KOPT-K1 (cell line): ENCODE data around the gene DGAT2.

Experiments
- H3K27ac ChIP-seq: fragments of 200-600 bp; sonication (generic); 2 replicates; pipeline ENCODE4 v1.5.1; 2016; ENCODE audit warnings: antibody characterized with exemption, mild to moderate bottlenecking, low read depth, low read length; ENCODE audit not compliant: poor library complexity, severe bottlenecking
- H3K36me3 ChIP-seq: fragments of 200-600 bp; sonication (generic); 2 replicates; pipeline ENCODE4 v1.5.1; 2017; ENCODE audit warnings: antibody characterized with exemption, mild to moderate bottlenecking, low read length, moderate library complexity; ENCODE audit not compliant: insufficient read depth
- H3K9me3 ChIP-seq: fragments of 200-600 bp; sonication (generic); 2 replicates; pipeline ENCODE4 v1.5.1; 2017; ENCODE audit warnings: antibody characterized with exemption, low read length, mild to moderate bottlenecking; ENCODE audit not compliant: insufficient read depth, poor library complexity, severe bottlenecking

The DGAT2 gene

DNA sequence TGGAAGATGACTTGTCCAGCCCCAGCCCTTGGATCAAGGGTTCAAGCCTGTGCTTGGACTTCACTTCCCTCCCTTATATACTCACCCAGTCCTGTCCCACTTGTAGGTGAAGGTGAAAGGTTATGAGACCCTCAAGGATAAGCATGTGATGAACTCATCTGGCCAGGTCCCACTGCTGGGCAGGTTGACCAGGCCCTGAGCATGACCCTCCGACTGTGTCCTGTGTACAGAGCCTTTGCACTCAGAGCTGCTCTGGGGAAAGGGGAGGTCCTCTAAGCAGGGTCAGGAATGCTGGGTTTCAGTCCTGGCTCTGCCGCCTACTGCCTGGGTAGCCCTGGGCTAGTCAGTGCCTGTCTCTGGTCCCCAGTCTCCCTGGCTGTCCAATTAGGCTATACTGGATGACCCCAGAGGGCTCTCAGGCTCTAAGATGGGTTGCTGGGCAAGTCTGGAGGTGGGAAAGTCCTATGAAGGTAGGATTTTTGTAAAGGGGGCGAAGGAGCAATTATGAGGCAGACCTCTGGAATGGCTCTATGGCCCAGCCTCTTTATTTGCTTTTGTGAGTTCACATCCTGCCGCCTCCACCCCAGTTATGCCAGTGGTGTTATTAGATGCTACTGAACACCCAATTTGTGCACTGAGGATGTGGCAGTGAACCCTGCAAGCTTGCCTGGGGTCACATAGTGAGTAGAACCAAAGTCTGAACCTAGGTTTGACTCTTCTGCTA, 14.1 kb downstream of the DGAT2 start:
- no peaks in the 10 kb centered on the region for H3K36me3 ChIP-seq
- H3K9me3 ChIP-seq: no peaks in the 10 kb centered on the region
- H3K27ac ChIP-seq: peak overlapping the region; percentile 26

DNA sequence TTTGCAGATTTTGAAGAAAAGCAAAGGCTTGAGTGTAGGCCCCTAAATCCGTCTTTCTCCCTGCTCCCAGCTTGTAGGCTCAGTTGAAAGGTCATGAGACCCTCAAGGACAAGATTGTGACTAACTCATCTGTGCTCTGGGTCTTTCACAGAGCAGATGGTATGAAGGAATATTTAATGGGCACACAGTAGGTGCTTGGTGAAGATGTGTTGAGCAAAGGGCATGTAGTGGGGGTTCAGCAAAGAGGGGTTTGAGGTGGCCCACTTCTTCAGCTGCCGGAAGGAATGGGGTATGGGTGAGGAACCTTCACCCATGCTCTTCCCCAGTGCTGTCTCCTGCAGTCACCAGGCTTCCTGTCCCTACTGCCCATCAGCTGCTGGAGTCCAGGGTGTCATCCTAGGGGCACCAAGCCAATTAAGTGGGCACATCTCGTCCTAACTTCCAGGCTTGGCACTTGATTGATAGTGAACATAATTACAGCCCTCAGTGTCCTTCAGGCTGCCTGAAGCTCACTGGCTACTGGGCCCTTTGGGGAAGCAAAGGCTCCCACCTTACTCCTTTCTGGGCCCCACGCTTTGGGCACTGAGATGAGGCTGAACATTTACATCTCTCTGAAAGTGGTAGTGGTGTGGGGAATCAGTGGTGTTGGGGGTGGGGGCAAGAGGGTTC, 15.0 kb downstream of the DGAT2 start:
- Histone ChIP-seq H3K27ac (peak overlapping the region; percentile 26), H3K9me3 (no peaks in the 10 kb centered on the region), H3K36me3 (no peaks in the 10 kb centered on the region)

- Histone ChIP-seq H3K27ac (no peak overlapping the region), H3K36me3 (no peaks in the 10 kb centered on the region), H3K9me3 (no peaks in the 10 kb centered on the region)
These were observed 15.5 kb downstream of the DGAT2 start for GRCh38 chr11:75784085-75784478.

GRCh38 chr11:75784506-75784905, 15.9 kb downstream of the DGAT2 start:
- no peaks in the 10 kb centered on the region for H3K9me3 ChIP-seq
- no peaks in the 10 kb centered on the region for H3K36me3 ChIP-seq

GRCh38 chr11:75785187-75785586, 16.6 kb downstream of the DGAT2 start:
- Histone ChIP-seq H3K9me3 (no peaks in the 10 kb centered on the region), H3K27ac (no peak overlapping the region), H3K36me3 (no peaks in the 10 kb centered on the region)

More at GRCh38 chr11:75784506-75784905, 15.9 kb downstream of the DGAT2 start:
- H3K27ac ChIP-seq: no peak overlapping the region

DNA sequence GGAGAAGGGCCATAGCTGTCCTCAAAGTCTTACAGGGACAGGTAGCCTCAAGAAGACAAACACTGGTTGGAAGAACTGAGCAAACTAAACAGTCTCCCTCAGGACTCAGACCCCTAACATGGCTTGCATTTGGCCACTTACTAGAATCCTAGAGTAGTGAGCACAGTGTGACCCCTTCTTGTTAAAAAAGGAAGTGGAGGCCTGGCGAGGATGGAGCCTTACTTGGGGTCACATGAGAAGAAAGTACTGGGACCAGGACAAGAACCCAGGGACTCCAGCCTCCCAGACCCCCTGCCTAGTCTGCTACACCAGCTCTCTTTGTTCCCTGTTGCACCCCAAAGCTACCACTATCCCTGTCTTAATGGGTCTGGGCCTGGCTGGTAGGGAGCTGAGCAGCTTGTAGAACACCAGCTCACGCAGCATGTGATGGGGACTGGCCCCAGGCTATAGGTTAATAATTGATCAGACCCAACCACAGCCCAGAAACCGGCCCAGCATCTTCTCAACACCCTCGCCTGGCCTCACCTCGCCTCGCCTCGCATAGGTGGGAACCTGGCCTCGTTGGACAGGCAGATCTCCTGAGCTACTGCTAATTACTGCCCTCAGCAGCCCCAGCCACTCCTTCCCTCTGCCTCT, 17.6 kb downstream of the DGAT2 start:
- H3K36me3 ChIP-seq: no peaks in the 10 kb centered on the region
- no peak overlapping the region for H3K27ac ChIP-seq
- no peaks in the 10 kb centered on the region for H3K9me3 ChIP-seq

DNA sequence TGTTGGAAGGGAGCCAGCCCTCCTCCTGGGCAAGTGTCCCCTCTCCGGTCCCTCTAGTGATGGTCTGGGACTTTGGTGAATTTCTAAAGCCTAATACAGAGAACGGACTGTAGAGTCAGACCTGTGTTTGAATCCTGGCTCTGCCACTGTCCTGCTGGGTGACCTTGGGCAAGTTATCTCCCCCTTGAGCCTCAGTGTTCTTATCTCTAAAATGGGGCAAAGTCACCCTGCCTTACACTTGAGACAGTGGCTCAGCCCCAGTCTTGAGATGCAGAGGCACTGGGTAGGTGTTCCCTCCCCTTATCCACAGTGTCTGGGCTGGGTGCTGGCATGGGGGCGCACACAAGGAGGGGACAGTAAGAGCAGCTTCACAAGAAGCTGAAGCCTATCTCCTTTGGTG, 20.9 kb downstream of the DGAT2 start:
- Histone ChIP-seq H3K27ac (no peak overlapping the region), H3K9me3 (no peaks in the 10 kb centered on the region), H3K36me3 (no peaks in the 10 kb centered on the region)

DNA sequence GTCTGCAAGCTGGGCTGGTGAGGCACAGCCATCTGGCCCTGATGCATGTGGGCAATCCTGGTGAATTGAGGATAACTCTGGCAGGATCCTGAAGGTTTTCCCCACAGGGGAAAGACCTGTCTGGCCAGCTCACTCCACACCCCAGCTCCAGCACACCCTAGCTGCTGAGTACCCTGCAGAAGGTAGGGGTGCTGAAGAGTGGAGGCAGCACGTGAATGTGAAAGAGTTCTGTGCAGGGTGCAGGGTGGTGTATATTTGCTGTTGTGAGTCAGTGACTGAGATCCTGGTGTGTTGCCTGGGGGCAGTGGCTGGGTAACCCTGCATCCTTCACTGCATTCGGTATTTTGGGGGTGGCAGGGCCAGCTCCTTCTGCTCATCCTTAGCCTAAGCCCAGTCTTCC, 22.4 kb downstream of the DGAT2 start:
- no peaks in the 10 kb centered on the region for H3K36me3 ChIP-seq
- no peaks in the 10 kb centered on the region for H3K9me3 ChIP-seq
- no peak overlapping the region for H3K27ac ChIP-seq

GRCh38 chr11:75792127-75792731, 23.7 kb downstream of the DGAT2 start:
- H3K27ac ChIP-seq: no peak overlapping the region
- H3K9me3 ChIP-seq: no peaks in the 10 kb centered on the region
- no peaks in the 10 kb centered on the region for H3K36me3 ChIP-seq

- no peaks in the 10 kb centered on the region for H3K9me3 ChIP-seq
- no peaks in the 10 kb centered on the region for H3K36me3 ChIP-seq
- H3K27ac ChIP-seq: no peak overlapping the region
These were observed 24.6 kb downstream of the DGAT2 start for GRCh38 chr11:75792997-75793800.

- Histone ChIP-seq H3K36me3 (no peaks in the 10 kb centered on the region), H3K9me3 (no peaks in the 10 kb centered on the region)
These were observed 25.4 kb downstream of the DGAT2 start for GRCh38 chr11:75793966-75794365.

GRCh38 chr11:75795276-75796090, 26.9 kb downstream of the DGAT2 start:
- Histone ChIP-seq H3K27ac (no peak overlapping the region), H3K9me3 (no peaks in the 10 kb centered on the region), H3K36me3 (no peaks in the 10 kb centered on the region)

More at GRCh38 chr11:75793966-75794365, 25.4 kb downstream of the DGAT2 start:
- no peak overlapping the region for H3K27ac ChIP-seq

DNA sequence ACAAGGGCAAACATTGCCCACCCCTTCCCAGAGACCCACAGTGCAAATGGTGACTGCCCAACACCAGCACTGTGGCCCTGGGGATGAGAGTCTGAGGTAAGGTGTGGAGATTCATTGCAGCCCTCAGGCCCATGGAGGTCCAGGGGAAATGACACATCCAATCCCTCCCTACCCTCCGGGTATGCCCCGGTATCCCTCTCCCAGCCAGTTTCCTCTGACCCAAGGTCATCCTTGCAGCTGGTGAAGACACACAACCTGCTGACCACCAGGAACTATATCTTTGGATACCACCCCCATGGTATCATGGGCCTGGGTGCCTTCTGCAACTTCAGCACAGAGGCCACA, 27.5 kb downstream of the DGAT2 start:
- no peak overlapping the region for H3K27ac ChIP-seq
- no peaks in the 10 kb centered on the region for H3K9me3 ChIP-seq
- H3K36me3 ChIP-seq: no peaks in the 10 kb centered on the region

DNA sequence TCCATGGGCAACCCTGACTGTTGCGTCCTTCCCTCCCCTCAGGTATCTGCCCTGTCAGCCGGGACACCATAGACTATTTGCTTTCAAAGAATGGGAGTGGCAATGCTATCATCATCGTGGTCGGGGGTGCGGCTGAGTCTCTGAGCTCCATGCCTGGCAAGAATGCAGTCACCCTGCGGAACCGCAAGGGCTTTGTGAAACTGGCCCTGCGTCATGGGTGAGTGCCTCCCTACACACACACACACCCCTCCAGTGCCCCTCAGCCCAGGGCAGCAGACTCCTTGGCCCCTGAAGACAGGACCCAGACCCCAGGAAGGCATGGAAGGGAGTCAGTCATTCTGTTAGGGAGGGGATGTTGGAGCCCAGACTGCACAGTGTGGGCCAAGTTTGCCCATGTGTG, 28.5 kb downstream of the DGAT2 start:
- no peak overlapping the region for H3K27ac ChIP-seq
- no peaks in the 10 kb centered on the region for H3K36me3 ChIP-seq
- no peaks in the 10 kb centered on the region for H3K9me3 ChIP-seq
